HG02623 (cell line): ENCODE measurements around the gene TMC1.
"Not testable (repeated sequence)": the region's sequence is repeated elsewhere in the genome, so short reads cannot be mapped to it uniquely, and the experiment has no call there.

Source experiments
- ATAC-seq: cut with Tn5 transposase; IDR thresholded peaks from one replicate; pipeline ENCODE4 v1.9.1; 2021; ENCODE audit warnings: moderate library complexity; ENCODE audit not compliant: unreplicated experiment

TMC1 gene

DNA sequence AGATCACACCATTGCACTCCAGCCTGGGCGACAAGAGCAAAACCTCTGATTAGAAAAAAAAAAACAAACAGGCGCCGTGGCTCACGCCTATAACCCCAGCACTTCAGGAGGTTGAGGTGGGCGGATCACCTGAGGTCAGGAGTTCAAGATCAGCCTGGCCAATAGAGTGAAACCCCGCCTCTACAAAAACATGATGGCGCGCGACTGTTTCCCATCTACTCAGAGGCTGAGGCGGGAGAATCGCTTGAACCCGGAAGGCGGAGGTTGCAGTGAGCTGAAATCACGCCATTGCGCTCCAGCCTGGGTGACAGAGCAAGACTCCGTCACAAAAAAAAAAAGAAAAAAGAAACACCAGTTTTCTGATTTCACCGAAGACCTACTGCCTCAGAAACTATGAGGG is at the start of gene TMC1:
Gene TMC1, plus strand, starts transcription at position 193 of the 400 bp plus-strand sequence. CDS start 127,041 bp downstream, outside the sequence.
- ATAC-seq: not testable (repeated sequence)

DNA sequence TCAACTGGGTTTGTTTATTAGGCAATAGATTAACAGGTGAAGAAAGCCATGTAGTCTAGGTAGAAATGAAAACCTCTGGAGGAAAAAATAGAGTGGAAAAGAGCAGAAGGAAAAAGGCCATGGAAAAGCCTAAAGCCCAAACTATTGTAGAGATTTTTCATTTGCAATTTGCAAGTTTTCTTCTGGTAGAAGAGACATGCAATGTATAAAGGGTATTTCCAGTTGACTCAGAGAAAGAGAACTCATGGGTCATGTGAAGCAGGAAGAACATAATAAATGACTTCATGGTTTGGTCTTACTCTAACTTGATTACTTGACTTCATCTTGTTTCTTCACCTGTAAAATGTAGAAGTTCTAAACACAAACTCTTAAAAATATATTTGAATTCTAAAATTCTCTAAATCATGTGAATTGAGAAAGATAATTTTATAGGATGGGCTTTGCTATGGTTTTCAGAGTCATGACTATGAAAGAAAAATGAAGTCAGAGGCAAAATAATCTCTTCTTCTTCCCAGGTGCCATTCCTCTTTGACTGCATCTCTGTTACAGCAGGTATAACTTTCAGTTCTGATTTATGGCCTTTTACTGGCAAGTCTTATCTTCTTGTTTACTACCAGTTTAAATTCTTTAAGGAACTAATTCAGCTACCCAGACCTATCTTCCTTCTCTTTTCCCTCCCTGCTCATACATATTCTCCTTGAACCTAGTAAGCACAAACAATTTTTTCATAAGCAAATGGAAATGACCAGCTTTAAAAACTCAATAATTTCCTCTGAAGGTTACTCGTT is 47.7 kb upstream of the TMC1 start:
- ATAC-seq: peak; percentile 89

DNA sequence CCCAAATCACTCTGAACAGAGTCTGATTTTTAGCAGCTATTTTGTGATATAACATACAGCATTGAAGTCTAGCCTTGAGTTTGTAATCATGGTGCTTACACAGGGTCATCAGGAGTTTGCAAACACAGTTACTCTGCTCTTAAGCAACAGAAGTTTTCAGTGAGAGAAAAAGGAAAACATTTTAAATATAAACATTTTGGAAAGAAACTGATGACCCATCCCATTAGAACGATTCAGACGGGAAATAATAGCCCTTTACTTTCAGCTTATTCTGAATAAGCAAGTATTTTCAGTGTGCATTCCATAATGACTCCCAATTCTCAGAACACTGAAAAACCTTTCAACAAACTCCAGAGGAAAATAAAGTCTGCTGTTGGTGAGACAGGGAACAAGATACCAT is 46.7 kb upstream of the TMC1 start:
- ATAC-seq: no peak

DNA sequence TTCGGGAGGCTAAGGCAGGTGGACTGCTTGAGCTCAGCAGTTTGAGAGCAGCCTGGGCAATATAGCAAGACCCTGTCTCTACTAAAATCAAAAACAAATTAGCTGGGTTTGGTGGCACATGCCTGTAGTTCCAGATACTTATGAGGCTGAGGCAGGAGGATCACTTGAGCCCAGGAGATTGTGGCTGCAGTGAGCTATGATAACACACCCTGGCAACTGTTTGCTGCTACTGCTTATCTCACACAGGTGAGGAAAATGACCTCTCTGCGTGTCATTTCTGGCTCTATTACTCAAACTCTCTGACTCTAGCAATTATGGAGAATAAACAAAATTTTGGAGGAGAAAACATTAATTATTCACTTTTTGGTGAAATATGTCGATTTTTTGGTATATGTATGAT is 45.3 kb upstream of the TMC1 start:
- no peak for ATAC-seq

DNA sequence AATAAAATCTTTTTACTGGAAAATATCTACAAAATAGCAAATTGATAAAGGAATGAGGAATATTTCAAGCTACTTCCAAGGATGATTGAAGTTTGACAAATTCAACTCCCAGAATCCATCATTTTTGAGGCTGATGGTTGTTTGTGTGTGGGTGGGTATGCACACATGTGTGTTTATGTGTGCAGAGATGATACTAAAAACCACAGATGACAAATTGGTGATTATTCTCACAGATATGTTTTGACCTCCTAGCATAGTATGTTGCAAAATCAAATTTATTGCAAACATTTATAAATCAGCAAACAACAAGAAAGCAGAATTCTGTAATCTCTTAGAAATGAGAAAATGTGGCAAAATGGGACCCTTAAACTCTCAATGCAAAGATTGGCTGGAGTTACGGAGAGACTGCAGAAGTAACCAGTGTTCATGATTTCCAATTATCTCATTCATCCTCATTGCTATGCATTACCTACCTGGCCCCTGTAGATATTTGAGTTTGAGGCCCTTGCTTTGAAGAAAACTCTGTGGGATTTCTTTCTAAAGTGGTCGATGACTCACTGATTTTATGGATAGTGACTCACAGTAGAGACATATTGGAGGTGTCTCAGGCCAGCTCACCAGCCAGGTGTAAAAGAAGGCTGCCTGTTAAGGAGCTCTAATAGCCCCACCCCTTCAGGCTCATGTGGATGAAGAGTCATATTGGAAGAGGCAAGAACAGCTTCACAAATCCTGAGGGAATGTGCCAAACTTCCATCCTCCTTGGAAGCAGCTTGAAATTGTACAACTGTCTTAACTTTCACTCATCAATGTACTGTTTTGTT is 44.6 kb upstream of the TMC1 start:
- no peak for ATAC-seq

DNA sequence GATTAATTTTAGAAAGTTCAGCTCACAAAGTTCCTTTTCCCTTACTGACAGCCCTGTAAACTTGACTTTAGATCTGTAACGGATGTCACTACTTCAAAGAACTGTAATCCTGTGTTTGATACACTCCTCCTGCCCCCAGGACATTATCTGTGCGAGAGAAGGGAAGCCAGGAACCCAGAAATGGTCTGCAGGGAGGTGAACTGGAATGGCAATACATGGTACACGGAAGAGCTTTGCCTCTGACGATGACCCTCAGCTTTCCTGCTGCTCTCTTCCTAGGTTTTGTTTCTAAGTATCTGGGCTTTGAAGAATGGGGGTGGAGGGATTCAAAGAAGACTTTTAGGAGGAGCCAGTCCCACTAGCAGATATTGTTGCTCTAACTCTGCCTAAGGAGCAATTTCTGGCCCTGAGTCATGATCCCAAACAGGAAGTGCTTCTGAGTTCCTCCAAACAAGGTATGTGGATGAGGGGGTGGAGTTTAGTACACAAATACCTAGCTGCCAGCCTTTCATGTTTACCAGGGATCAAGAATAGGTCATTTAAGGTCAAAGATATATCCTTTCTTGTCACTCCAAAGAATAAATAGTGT is 43.4 kb upstream of the TMC1 start:
- no peak for ATAC-seq

DNA sequence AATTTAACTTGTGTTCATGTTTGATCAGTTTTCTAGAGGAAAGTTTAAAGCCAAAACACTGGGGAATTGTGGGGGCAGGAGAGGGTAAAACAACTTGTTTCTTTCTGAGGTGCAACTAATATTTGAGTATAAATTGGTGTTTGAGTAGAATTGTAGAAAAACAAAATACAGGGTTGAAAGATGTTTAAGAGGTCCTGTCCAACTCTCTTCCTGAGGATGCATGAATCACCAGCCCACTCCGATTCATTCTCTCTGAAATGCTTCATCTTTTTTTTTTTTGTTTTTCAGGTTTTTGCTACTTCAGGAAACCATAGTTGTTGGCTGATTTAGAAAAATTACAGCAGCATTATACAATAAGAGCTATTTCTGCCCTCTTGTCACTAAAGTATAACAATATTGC is 42.4 kb upstream of the TMC1 start:
- ATAC-seq: no peak

DNA sequence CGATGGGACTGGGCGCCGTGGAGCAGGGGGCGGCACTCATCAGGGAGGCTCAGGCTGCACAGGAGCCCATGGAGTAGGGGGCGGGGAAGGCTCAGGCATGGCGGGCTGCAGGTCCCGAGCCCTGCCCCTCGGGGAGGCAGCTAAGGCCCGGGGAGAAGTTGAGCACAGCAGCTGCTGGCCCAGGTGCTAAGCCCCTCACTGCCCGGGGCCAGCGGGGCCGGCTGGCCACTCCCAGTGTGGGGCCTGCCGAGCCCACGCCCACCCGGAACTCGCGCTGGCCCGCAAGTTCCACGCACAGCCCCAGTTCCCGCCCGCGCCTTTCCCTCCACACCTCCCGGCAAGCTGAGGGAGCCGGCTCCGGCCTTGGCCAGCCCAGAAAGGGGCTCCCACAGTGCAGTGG is 41.1 kb upstream of the TMC1 start:
- not testable (repeated sequence) for ATAC-seq

DNA sequence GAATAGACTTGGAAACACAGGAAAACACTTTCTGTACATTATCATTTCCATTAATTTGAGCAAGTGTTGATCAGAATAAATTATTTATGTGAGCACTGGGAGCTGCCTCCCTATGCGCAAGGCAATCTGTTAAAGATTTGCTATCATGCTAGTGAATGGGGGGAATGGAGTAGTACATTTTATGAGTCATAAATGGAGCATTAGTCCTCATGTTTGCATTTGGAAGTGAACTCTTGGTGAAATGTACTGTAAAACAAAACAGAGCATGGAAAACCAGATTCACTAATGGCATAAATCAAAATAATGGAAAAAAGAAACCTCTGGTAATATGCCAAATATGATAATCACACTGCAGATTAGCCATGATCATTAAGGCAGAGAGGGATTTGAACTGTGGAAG is 40.5 kb upstream of the TMC1 start:
- no peak for ATAC-seq

DNA sequence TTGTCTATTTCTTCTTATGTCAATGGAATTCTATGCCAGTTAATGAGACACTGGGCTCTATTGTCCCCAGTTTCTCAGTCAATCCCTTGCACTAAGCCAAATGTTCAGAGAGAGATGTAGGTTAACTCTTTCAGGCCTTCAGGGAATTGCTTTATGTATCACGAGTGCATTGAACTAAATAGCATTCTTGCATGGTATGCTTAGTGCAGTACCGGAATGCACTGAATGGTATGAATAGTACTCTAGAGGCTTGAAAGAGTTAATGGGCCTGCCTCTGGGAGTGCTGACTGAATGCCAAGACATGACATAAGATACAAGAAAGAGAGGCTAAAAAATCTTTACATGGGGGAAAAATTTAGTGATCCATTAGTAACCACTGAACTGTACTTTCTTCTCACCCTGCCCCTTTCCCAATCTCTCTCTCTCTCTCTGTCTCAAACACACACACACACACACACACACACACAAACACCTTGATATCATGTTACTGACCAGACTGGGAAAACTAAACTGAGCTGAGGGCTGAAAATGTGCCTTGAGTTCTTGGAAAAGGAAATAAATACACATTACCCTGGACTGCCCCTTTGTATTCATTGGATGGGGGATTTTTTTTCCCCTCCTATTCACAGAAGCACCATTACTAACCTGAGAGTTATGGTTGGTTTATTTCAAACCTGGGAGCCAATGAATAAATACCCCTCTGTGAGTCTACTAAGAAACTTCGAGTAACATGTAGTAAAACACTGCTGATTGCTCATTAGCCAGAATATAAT is 35.4 kb upstream of the TMC1 start:
- no peak for ATAC-seq

DNA sequence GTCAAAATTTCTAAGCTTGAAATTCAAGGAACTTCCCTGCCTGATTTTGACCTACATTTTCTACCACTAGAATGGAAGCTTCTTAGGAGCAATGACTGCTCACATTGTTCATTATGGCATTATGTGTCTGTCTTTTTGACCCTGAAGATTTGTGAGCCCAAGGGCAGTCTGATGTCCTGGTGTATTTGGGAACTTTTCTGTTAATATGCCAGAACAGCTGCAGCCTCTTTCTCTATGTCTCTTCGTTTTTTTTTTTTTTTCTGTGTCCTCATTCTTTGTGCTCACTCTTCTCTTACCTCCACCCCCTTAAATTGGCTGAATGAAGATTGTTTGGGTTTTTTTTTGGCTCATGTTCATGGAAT is 34.8 kb upstream of the TMC1 start:
- no peak for ATAC-seq

DNA sequence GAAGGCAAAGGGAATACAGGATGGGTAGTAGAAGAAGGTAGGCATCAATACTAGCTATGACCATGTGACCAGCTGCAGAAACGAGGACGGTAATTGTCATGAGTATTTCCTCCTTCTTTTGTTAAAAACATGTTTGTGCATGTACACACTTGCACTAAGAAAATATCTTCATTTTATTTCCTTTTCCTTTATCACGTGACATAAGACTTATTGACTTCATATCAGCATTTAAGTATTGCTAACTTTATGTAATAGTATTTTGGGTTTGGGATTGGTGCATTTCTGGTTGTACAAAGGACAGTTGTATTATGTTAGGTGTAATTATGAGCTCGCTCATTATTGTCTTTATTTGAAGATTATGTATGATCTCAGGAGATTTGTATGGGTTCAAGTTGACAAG is 33.7 kb upstream of the TMC1 start:
- not testable (repeated sequence) for ATAC-seq

DNA sequence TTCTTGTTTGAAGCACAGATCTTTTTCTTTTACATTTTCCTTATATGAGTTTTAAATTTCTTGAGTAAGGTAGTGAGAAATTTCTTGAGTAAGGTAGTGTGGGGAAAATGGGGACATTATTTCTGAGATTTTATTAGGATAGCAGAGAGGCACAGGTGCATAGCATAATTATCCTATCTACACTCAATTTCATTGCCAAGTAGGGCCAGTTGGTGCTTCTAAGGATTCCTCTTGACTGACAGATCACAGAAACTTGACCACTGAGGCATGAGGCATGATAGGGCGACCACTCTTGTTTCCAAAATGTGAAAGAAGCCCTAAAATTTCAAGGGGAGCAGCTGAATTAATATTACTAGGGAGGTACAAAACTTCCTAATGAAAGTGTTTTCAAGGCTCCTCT is 31.4 kb upstream of the TMC1 start:
- ATAC-seq: no peak

DNA sequence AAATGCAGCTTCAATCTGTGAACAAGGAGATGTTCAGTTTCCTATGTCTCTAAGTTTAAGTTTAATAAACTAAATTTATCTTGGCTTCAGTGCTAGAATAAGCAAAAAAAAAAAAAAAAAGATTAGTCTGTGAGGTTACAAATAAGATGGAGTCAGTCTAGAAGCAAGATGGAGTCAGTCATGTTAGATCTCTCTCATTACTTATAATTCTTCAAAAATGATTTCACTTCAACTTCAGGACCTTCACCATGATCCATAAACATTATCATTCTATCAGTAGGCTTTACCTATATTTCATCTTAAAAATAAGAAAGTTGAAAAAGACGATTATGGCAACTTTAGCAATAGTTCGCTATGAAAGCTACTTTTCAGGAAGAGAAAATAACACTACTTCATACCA is 30.2 kb upstream of the TMC1 start:
- no peak for ATAC-seq

DNA sequence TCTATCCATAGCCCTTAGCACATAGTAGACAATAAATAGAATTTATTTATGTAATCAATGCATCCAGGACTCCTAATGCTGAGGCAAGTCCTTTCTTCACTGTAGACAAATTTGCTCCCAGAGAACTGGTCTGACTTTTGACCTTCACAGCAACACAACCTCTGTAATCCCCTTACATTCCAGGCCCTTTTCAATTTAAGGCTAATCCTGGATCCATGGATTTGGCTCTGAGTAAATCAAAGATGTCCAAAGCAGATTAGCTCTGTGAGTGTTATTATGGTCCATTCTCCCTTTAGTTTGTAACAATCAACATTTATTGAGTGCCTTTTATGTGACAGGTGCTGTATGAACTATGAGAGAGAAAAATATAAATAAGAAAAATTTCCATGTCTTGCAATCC is 27.4 kb upstream of the TMC1 start:
- ATAC-seq: no peak

DNA sequence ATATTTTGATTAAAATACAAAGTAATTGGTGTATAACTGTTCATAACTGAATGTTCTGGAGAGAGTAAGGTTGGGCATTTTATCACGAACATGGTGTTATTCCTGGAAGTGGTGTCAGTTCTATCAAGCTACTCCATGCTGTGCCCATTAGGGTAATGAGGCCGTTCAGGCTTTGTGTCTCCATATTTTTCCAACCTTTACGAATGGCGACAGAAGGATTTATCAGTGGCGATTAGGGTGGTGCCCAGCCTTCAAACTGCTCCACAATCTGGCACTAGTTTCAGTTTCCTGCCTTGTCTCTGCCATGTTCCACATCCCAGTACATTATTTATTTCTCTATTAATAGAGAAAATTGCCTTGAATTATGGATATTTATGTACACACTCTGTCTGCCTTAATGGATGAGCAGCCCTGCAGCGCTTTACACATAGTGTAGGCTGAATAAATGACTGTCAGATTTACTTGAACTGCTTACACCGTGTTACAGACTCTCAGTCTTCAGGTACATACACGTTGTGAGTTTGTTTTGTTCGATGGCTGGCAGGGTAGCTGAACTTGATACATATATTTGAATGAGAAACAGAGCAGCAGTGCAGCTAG is 23.9 kb upstream of the TMC1 start:
- ATAC-seq: no peak

DNA sequence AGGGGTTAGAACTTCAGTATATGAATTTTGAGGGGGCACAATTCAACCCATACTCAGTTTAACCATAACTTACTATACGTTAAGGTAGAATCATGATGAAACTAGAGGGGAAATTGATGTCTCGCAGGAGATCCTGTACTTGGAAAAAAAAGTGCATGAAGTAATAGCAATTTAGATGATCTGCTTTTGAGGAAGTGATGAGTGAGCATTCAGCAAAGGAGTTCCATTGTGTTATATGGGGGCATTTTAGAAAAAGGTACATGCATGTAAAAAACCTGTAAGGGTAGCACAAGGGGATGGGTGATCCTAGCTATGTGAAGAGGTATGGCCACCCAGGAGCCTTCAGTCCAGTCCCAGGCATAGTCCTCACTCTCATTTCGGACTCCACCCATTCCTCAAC is 14.8 kb upstream of the TMC1 start:
- no peak for ATAC-seq

DNA sequence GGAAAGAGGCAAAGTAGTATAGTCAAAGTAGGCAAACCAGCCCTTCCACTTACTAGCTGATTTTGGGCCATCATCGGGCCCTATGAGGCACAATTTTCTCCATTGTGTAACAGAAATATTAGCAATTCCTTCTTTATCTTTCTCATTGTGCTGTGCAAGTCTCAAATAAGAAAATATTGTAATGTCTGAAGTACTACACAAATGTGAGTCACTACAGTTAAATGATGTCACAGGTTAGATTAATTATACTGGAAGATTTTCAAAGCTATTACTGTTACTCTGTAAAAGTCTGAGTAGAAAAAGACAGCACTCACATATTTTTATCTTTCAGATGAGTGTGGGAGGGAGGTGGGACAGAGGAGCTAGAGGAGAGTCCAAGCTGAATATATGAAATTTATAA is 12.4 kb upstream of the TMC1 start:
- no peak for ATAC-seq

DNA sequence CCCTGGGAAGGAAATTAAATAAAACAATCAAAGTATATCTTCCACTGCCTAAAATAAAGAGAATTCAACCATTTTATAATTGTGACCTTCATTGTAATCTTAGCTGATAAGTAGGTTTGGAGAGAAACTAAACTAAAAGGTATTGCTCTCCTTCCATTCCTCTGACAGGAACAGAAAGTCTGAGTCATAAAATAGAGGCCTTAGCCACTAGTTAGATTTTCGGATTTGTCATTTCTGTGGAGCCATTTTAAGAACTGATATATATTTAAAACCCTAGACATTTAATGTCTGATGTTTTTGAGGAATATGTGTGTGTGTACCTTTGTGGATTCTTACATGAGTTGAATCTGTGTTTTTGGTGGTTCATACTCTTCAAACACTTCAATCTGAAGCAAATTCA is 11.8 kb upstream of the TMC1 start:
- ATAC-seq: peak; percentile 89

DNA sequence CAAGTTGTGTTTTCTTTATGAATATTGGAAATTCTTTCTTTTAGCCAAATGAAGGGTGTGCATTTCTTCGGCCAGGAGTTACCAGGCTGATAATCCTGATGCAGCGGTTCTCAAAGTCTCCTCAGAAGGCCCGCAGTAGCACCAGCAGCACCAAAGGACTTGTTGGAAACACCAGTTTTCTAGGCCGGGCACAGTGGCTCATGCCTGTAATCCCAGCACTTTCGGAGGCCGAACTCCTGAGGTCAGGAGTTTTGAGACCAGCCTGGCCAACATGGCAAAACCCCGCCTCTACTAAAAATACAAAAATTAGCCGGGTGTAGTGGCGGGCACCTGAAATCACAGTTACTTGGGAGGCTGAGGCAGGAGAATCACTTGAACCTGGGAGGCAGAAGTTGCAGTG is 397 bp upstream of the TMC1 start:
- ATAC-seq: not testable (repeated sequence)
